AG04450 (cell line): ENCODE results near the gene ARMC8. TPM values are rescaled to one million over a fixed set of nuclear protein-coding genes. Genes with fewer than 3 reads are reported as not detected.

Experiments
- CTCF ChIA-PET: fragments of 300-600, 350-600 bp; formaldehyde crosslinking; extraction: SDS; loops from one replicate; lab custom pipeline; 2022; ENCODE audit warnings: antibody characterized with exemption, inconsistent platforms; lab: Charles Lee
- POLR2A ChIA-PET: fragments of 350-600 bp; formaldehyde crosslinking; extraction: SDS; loops from one replicate; lab custom pipeline; 2021; ENCODE audit warnings: antibody characterized with exemption, inconsistent platforms; lab: Yijun Ruan, JAX
- DNase-seq: peaks from one replicate; pipeline ENCODE4 v3.0.0-alpha.2; 2011; ENCODE audit warnings: low read depth, low spot score
- H3K27ac ChIP-seq: one replicate; pipeline ENCODE4 v1.5.1; 2012; ENCODE audit warnings: low read depth, low read length, control low read depth
- H3K27me3 ChIP-seq: one replicate; pipeline ENCODE4 v1.6.0; 2012; ENCODE audit warnings: low read length; ENCODE audit not compliant: control insufficient read depth, insufficient read depth
- H3K4me3 ChIP-seq: 2 replicates; pipeline ENCODE4 v1.5.1; 2011; ENCODE audit warnings: mild to moderate bottlenecking, low read depth, low read length, control low read depth
- H3K9me3 ChIP-seq: 2 replicates; pipeline ENCODE4 v1.5.1; 2012; ENCODE audit warnings: low read length; ENCODE audit not compliant: control insufficient read depth, insufficient read depth
- polyA plus RNA-seq: library from polyadenylated mRNA; depleted of rRNA; stranded (reverse); fragments of >200 nt; gene quantifications from 2 replicates; pipeline ENCODE4 v1.2.3, GENCODE V29; 2011
- TF ChIP-seq, protein P1 (sequence below): IDR thresholded peaks from 2 replicates; pipeline ENCODE4 v1.5.1; 2011; ENCODE audit warnings: low read depth, low read length, control low read depth, inconsistent platforms

ARMC8 gene
- polyA plus RNA-seq, 1 experiment: 61.2 TPM

DNA sequence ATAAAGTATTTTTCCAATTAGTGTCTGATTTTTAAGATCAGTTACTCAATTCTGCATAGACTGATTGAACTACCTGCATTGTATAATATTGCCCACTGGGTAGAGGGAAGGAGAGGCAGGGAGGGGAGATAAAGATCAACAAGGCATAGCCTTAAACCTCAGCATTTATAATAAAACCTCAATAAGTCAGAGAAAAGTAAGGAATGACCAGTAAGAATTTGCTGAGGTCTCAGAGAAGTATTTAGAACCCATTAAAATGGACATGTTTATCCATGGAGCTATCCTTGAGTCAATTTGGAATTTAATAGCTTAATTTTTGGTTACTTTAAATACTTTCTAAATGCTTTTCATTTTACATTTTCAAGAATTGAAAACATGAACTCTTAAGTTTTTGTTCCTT is 62.5 kb downstream of the ARMC8 start:
- no peak overlapping the region for H3K27ac ChIP-seq
- H3K4me3 ChIP-seq: no peak overlapping the region
- ChIA-PET POLR2A (no interaction called here), CTCF (no interaction called here)
- no peak for DNase-seq
- TF ChIP-seq, protein P1, sequence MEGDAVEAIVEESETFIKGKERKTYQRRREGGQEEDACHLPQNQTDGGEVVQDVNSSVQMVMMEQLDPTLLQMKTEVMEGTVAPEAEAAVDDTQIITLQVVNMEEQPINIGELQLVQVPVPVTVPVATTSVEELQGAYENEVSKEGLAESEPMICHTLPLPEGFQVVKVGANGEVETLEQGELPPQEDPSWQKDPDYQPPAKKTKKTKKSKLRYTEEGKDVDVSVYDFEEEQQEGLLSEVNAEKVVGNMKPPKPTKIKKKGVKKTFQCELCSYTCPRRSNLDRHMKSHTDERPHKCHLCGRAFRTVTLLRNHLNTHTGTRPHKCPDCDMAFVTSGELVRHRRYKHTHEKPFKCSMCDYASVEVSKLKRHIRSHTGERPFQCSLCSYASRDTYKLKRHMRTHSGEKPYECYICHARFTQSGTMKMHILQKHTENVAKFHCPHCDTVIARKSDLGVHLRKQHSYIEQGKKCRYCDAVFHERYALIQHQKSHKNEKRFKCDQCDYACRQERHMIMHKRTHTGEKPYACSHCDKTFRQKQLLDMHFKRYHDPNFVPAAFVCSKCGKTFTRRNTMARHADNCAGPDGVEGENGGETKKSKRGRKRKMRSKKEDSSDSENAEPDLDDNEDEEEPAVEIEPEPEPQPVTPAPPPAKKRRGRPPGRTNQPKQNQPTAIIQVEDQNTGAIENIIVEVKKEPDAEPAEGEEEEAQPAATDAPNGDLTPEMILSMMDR: no peak
- H3K9me3 ChIP-seq: no peaks in the 10 kb centered on the region
- H3K27me3 ChIP-seq: no peaks in the 10 kb centered on the region

DNA sequence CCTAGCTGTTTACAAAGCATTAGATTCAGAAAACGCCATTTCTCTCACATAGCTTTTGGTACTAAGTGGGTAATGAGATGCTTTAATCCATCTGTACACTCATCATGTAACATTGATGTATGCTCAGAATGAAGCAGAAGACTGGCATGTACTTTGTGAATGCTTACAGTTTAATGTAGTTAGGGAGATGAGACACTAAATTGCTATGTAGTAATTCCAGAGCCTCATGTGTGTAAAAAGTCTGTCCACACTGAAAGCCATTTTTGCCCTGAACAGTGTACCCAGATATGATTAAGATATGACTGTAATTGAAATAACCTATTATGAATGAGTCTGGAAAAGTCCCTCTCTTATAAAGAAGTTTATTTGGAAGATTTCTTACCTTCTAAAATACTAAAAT is 66.5 kb downstream of the ARMC8 start:
- Histone ChIP-seq H3K27me3 (no peaks in the 10 kb centered on the region), H3K27ac (no peak overlapping the region), H3K4me3 (no peak overlapping the region), H3K9me3 (no peaks in the 10 kb centered on the region; the same call in 1 of the 2 replicates)
- CTCF ChIA-PET: interaction anchor here (0.6 kb wide), 1 partner anchor 18 kb away, joined by 5 read pairs; no protein-coding TSS in a partner anchor
- DNase-seq: no peak
- TF ChIP-seq, protein P1: no peak
- POLR2A ChIA-PET: no interaction called here

DNA sequence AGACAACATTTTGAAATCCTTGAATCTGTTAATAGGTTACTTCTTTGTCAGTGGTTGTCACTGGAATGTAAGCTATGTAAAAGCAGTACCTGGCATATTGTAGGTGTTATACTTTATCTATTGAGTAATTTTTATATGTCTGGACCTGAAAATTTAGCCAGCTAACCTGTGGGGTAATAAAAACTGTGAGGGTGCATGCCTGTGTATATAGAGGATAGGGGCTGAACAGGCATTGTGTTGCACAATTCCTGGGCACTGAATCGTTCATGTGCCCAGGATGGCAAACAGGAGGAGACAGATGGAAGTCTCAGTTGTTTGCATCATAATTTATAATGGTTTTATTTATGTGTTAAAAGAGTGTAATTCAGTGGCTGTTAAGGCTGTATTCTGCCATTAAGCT is 67.1 kb downstream of the ARMC8 start:
- no peak for DNase-seq
- TF ChIP-seq, protein P1: no peak
- no peak overlapping the region for H3K4me3 ChIP-seq
- no peak overlapping the region for H3K27ac ChIP-seq
- ChIA-PET CTCF (no interaction called here), POLR2A (interaction anchor here (0.7 kb wide), 1 partner anchor 279 kb away, joined by 7 read pairs; no protein-coding TSS in a partner anchor)
- no peaks in the 10 kb centered on the region; the same call in 1 of the 2 replicates for H3K9me3 ChIP-seq
- H3K27me3 ChIP-seq: no peaks in the 10 kb centered on the region

DNA sequence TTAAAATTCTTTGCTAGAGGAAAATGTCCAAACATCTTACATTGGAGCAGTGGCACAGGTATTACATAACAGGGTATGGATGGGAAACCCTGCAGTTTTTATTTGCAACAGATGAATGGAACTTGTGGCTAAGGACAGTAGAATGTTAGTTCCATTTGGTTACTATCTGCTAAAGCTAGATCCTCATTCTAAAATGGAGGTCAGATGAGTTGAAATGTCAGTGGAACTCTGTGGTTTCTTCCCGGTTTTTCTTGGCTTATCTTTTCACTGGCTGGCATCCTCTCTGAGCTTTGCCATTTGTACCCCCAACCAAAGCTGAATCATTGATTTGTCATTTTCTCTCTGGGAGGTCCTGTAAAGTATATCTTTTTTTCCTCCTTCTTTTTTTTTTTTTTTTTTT is 68.9 kb downstream of the ARMC8 start:
- no peaks in the 10 kb centered on the region; the same call in 1 of the 2 replicates for H3K9me3 ChIP-seq
- H3K27ac ChIP-seq: no peak overlapping the region
- DNase-seq: no peak
- no peak overlapping the region for H3K4me3 ChIP-seq
- ChIA-PET CTCF (interaction anchor here (0.7 kb wide), 2 partner anchors 14 to 204 kb away, joined by 4 read pairs; no protein-coding TSS in a partner anchor), POLR2A (no interaction called here)
- TF ChIP-seq, protein P1: no peak
- H3K27me3 ChIP-seq: no peaks in the 10 kb centered on the region

DNA sequence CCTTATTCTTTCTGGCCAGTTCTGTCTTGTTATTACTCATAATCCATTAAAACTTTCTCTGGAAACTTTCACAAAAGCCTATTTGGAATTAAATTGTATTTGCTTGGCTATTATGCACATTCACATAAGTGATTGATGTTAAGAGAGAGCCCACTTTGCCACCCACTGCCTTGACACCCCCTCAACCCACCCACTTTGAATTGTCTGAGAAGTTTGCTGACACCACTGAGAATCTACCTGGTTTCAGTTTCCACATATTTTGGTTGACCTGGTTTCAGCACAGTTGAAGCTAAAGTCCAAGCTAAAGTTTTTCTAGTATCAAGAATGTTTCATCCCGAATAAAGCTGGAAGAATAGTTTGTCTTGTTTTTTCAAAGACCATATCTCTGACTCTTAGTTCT is 70.9 kb downstream of the ARMC8 start:
- POLR2A ChIA-PET: no interaction called here
- no peak for DNase-seq
- CTCF ChIA-PET: interaction anchor here (1.0 to 2.0 kb wide), 2 partner anchors 159 to 665 kb away, joined by 3 to 4 read pairs; no protein-coding TSS in a partner anchor
- Histone ChIP-seq H3K27me3 (no peaks in the 10 kb centered on the region), H3K27ac (no peak overlapping the region), H3K4me3 (no peak overlapping the region), H3K9me3 (no peaks in the 10 kb centered on the region; the same call in 1 of the 2 replicates)
- TF ChIP-seq, protein P1: no peak
